Kasumi-1 (cell line): ENCODE data around the gene SECTM1.
"Not testable (repeated sequence)": the region's sequence is repeated elsewhere in the genome, so short reads cannot be mapped to it uniquely, and the experiment has no call there.

Experiments
- DNase-seq, 2 experiments: peaks; one replicate each; lab custom pipeline; 2025; lab: John Stamatoyannopoulos, UW

SECTM1 gene

DNA sequence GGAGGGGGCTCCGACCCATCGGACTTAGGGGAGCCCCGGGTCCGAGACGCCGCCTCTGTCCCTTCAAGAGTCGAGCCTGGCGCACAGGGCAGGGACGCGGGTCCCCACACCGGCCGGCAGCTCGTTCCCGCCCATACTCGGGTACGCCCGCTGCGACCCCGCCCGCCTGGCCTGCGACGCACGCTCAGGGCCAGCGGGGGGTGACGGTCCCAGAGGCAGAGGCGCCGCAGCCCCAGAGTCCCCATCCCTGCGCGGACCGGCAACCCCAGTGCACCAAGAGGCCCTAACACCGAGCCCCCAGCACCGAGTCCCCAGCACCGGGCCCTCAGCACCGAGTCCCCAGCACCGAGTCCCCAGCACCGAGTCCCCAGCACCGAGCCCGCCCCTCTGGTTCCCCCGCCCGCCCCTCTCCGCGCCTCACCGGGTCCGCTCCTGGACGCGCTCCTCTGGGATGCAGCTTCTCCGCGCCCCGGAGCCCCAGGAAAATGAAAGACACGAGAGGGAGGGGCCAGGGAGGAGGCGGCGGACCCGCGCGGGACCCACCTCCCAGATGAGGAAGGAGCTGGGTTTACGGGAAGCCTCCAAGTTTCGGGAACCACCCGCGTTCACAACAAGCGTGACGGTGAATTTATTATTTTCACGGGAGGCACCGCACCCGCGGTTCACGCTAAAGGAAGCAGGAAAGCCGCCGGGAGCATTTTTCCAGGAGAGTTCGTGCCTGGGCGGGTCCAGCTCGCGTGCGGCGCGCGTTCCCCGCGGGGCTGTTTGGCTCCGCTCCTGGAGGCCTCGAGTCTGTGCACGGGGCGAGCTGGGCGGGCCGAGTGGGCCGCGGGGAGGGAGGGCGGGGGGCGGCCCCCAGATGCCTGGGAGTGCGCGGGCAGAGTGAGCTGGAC, at the start of gene SECTM1:
Gene SECTM1 (minus strand): TSS at position 488 of the 893 bp plus-strand sequence. CDS start 6,526 bp downstream, outside the sequence.
- no peak for DNase-seq

DNA sequence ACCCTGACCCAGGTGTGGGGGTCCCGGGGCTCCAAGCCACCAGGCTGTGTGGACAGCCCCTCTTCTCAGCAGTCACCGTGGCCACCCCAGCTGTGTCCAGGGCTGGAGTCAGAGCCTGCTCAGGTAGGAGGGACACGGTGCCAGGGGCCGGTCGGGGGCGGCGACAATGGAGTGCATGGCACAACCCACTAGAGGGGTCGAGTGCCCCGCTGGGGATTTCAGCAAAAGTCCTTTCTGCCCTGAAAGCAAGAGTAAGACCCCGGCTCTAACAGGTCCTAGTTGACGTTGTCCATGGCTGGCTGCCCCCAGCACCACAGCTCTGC, 49.3 kb upstream of the SECTM1 start:
- no peak for DNase-seq

DNA sequence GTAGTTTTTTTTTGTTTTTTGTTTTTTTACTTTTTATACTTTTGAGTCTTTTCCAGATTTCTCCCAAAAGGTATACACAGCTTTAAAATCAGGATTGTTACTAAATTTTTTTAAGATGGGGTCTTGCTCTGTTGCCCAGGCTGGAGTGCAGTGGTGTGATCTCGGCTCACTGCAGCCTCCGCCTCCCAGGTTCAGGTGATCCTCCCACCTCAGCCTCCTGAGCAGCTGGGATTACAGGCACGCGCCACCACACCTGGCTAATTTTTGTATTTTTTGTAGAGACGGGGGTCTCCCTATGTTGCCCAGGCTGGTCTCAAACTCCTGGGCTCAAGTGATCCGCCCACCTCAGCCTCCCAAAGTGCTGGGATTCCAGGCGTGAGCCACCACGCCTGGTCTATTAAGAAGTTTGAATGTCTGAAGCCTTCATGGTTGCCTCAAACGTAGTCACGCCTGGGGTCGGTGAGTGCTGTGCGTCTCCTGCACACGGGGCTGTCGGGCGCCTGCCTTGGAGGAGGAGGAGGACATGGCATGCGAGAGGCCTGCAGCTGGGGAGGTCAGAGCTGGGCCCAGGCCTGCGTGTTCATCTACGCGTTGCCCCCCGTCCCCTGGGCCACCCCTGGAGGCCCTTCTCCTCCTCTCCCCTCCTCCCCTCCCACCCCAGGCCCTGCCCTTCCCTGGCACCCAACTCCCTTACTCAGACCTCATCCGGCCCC, 48.8 kb upstream of the SECTM1 start:
- not testable (repeated sequence) for DNase-seq

DNA sequence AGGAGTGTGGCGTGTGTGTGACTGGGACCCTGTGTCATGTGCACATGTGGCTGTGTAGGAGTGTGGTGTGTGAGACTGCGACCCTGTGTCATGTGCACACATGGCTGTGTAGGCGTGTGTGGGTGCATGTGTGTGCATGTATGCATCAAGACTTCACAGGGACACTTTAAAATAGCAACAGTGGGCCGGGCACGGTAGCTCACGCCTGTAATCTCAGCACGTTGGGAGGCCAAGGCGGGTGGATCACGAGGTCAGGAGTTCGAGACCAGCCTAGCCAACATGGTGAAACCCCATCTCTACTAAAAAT, 48.1 kb upstream of the SECTM1 start:
- DNase-seq, result not testable (repeated sequence)

DNA sequence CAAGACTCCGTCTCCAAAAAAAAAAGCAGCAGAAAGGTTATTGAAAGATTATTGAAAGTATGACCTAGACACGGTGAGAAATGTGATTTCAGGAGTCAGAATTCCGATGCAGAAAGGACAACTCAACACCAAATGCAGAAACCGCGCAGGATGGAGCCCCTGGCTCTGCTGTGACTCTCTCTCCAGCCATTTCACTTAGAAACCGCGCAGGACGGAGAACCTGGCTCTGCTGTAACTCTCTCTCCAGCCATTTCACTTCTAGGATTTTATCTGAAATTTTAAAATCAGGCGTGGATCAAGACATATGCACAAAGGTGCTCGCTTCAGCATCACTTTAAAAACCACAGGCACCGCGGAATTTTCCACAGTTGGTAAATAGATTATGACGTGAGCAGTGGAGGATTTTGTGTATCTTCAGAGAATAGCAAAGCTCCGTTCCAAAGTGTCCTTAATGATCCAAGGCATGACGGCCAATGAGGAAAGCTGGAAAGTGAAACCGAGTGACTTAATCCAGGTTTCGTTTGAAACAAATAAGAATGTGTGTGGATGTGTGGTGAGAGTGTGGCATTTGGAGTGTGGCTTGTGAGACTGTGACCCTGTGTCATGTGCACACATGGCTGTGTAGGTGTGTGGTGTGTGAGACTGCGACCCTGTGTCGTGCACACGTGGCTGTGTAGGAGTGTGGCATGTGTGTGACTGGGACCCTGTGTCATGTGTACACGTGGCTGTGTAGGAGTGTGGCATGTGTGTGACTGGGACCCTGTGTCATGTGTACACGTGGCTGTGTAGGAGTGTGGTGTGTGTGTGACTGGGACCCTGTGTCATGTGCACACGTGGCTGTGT, 47.5 kb upstream of the SECTM1 start:
- DNase-seq, result no peak

DNA sequence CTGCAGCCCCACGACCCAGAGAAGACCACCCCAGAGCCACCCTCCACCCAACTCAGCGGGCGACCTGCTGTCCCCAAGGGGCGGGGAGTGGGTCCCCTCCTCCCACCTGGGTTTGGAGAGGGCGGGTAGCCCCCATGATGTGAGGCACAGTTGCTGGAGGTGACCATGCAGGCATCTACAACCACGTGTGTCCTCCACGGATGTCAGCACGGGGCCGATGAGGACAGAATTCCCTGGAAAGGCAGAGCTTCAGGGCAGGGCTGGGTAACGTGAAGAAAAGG, 45.1 kb upstream of the SECTM1 start:
- no peak for DNase-seq

DNA sequence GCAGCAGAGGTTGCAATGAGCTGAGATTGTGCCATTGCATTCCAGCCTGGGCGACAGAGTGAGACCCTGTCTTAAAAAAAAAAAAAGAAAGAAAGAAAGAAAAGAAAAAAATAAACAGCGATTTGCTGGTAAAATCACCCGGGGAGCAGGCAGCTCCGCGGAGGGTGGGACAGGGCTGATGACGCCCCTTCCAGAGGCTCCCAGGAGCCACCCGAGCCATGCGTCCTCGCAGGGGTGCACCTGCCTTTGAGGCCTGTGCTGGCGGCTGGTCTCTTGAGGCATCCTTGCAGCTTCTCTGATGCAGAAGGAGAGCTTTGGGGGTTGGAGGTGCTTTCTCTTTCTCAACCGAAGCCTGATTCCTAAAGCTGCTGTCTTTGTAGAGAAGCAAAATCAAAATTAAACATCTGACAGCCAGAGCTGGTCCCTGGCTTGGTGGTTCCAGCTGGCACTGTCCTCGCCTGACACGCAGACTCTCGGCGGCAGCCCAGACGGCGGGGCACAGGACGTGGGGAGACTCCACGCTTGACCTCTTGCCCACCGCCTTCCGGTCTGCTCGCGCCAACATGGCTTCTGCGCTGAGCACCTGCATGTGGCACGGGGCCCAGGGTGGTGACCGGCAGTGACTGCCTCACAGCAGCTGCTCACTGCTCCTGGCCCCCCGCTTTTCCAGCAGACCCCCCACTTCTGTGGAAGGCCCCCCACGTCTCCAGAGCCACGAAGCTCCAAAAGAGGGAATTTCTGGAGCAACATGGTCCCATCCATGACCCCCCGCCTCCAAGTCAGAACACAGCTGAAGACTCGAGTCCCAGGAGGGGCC, 44.6 kb upstream of the SECTM1 start:
- DNase-seq, result no peak

DNA sequence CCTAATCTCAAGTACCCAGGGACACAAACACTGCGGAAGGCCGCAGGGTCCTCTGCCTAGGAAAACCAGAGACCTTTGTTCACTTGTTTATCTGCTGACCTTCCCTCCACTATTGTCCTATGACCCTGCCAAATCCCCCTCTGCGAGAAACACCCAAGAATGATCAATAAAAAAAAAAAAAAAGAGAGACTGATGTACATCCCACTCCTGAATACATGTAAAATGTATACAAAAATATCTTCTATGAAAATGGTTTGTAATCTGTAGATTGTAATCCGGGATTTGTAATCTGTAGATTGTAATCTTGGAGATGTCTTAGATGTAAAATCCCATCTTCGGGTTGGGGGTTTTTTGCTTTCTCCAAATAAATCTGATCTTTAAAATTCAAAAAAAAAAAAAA, 43.7 kb upstream of the SECTM1 start:
- DNase-seq, result not testable (repeated sequence)

DNA sequence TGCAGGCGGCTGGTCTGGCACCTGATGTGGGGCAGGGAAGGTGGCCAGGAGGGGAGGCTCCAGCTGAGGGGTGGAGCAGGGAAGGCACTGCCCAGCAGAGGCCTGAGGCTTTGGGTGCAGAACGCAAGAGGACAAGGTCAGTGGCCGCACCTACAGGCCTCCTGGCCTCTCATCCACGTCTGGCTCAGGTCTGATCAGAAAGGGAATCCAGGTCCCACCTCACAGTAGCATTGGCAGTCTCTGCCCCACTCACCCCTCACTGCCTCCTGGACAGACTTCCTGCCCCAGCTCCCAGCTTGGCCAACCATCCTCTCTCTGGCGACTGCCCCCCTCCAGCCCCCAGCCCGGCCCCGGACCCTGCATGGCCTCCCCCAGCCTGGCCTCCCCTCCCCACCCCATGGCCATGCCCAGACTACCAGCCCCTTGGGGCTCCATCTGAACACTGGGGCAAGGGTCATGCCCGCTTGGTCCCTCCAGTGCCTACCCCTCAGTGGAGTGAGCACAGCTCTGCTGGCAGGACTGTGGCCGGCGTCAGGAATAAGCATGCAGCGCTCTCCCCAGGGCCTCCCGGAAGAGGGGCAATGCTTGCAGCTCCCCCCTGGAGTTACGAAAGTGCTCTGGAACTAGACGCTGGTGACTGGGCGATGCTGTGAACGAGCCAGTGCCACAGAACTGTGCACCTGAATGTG, 42.6 kb upstream of the SECTM1 start:
- no peak for DNase-seq

DNA sequence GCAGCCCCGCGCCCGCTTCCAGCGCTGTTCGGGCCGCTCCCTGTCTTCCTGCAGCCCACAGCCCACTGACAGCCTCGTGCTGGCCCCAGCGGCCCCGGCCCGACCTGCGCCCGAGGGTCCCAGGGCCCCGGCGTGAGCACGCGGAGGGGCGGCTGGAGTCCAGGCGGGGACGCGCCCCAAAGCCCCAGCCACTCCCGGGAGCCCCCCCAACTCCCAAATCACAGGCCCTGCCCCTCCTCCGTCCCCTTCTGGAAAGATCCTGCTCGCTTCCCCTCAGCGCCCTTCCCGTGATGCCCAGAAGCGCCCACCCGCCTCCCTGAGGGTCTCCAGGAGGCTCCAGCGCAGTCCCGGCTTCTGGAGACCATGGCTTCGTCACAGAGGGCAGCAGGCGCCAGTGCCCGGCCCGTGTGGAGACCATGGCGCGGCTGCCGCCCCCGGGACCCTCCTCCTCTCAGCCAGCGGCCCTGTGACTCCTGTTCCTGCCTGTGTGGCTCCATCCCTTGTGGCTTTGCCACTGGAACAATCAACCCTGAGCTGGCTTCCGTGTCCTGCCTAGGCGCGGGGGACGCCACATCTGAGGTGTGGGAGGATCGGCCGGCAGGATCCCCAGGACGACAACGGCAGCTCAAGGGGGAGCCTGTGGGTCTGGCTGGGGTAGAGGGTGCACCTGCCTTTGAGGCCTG, 41.9 kb upstream of the SECTM1 start:
- DNase-seq, result no peak

DNA sequence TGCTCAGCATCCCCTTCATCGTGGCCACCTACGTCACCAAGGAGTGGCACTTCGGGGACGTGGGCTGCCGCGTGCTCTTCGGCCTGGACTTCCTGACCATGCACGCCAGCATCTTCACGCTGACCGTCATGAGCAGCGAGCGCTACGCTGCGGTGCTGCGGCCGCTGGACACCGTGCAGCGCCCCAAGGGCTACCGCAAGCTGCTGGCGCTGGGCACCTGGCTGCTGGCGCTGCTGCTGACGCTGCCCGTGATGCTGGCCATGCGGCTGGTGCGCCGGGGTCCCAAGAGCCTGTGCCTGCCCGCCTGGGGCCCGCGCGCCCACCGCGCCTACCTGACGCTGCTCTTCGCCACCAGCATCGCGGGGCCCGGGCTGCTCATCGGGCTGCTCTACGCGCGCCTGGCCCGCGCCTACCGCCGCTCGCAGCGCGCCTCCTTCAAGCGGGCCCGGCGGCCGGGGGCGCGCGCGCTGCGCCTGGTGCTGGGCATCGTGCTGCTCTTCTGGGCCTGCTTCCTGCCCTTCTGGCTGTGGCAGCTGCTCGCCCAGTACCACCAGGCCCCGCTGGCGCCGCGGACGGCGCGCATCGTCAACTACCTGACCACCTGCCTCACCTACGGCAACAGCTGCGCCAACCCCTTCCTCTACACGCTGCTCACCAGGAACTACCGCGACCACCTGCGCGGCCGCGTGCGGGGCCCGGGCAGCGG, 41.2 kb upstream of the SECTM1 start:
- DNase-seq, result no peak

DNA sequence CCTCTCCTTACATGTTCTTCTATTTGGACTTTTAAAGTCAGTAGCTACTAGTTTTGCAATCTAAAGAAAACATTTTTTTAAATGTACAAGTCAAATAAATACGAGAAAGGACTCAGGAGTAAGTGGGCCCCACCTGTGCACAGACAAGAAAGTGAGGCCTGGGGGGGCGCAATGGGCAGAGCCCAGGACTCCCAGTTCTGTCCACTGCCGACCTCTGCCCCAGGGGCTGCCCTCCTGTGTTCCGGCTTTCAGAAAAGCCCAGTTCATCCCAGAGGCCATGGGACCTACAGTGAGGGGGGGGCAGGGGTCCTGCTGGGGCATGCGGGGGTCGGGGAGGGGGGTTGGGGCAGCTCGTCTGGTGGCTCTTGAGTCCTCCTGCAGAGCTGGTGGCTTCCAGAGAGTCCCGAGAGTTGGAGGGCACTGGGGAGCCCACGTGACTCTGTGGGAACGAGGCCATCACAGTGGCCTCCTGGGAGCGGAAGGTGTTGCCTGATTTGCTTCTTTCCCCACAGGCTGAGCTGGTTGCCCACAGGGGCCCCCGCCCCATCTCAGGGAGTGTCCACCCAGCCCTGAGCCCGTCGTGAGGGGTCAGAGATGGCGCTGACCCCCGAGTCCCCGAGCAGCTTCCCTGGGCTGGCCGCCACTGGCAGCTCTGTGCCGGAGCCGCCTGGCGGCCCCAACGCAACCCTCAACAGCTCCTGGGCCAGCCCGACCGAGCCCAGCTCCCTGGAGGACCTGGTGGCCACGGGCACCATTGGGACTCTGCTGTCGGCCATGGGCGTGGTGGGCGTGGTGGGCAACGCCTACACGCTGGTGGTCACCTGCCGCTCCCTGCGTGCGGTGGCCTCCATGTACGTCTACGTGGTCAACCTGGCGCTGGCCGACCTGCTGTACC, 40.4 kb upstream of the SECTM1 start:
- DNase-seq, result no peak

DNA sequence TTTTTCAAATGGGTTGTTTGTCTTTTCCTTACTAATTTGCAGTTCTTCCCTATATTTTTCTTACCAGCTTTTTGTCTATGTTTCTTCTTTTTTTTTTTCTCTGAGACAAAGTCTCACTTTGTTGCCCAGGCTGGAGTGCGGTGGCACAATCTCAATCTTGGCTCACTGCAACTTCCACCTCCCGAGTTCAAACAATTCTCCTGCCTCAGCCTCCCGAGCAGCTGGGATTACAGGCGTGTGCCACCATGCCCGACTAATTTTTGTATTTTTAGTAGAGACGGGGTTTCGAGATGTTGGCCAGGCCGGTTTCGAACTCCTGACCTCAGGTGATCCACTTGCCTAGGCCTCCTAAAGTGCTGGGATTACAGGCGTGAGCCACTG, 39.5 kb upstream of the SECTM1 start:
- not testable (repeated sequence) for DNase-seq

DNA sequence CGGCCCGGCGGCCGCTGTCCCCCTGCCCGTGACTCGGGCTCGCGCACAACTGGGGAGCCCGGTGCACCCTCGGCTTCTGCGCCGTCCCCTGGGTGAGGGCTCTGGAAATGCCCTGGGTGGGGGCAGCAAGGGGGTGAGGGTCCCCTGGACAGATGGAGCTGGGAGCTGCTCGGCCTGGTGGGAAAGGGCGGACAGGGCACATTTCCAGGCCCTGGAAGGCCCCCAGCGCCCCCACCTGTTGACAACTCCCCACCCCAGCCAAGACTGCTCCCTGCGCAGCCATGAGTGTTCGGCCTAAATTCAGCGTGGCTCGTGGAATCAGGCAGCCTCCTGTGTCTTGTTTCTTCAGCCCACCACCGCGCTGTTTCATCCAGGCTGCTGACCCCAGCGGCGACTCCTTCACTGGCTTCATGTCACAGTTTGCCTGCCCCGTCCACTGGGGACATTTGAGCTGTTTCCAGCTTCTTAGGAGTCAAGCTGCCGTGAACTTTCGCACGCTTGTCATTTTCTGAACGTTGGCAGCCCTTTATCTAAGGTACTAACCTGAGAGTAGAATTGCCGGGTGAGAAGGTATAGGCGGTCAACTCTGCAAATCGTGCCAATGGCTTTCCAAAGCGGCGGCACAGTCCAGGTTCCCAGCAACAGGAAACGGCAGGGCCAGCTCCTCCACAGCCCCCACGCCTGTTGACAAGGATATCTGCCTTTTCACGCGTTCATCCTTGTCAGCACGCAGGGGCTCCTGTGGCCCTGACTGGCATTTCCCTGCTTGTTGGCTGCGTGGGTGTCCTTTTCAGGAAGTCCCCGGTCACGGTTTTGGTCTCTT, 38.9 kb upstream of the SECTM1 start:
- no peak for DNase-seq

DNA sequence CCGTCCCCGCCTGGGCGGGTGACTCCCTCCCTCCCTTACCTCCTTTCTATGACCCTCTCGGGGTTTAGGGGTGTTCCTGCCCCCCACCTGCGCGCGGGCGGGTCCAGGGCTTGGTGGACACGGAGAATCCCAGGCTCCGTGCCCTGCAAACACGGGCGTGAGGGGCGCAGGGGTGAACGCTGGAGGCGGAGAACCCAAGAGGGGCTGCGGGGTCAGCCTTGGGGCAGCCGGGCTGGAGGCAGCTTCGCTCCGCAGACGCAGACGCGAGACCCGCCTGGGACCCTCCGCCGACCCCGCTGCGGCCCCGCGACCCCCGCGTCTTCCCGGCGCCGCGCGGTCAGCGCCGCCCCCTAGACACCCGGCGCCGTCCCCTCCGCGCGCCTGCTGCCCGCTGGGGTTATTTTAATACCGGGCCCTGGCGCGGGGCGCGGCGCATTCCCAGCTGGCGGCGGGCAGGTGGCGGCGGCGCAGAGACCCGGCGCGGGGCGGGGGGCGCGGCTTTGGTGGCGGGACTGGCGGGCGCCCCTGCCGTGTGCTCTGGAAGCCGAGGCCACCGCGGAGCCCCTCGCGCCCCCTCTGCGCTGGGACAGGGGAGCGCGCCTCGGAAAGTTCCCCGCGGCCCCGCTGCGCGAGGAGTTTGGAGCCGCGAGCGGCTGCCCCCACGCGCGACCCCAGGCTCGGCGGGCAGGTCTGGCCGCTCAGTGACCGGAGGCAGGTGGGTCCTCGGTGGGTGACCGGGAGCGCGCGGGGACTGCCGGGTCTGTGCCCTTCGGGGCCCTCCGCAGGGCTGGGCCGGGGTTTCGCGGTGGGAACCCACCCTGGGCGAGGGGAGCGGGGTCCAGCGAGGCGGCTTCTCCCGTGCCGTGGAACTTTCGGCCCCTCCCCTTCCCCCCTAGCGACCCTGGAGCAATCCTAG, 38.0 kb upstream of the SECTM1 start, which contains the start of gene UTS2R:
Gene UTS2R (plus strand): TSS at position 433 of the 916 bp plus-strand sequence. CDS start 2,560 bp downstream, outside the sequence.
- no peak for DNase-seq

DNA sequence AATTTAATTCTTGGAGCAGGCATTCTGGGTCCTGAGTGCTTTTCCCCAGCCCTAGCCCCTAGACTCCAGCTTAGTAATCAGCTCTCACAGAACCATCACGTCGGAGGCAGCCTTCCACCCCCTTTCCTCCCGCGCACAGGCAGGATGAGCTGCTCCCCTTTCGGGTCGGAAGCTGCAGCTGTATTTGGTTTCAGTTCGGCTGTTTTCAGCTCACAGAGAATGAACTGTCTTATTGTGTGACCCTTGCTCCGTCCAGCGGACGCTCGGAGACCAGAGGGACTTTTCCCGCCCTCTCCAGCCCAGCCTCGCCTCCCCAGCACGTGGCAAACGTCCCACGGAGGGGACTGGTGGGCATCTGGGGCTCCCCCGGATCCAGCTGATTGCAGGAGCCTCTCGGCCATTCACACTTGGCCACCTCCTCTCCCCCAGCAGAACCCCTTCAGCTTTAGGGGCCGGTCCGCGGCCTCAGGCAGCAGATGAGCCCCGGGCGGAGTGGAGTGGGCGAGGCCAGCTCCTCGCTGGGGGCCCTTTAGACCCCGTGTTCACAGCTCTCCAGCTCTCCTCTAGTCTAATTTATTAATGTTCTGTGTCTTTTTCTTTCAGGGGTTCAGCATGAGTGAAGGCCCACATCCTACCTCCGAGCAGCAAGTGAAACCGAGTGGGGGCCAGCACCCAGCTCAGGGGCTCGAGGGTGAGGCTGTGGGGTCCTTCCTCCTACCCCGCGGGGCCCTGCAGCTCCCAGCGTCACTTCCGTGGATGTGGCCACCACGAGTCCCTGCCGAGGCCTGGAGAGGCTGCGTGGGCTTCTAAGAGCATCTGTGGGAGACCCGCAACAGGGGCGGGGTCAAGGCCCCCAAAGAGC, 37.1 kb upstream of the SECTM1 start:
- no peak for DNase-seq
